ENCODE measurements around the gene ACSF2. TPM values are rescaled to one million over a fixed set of nuclear protein-coding genes. Genes with fewer than 3 reads are reported as not detected.
A peak's percentile ranks its signal among the peaks of the same experiment; 100 is the strongest.
"Not testable (repeated sequence)": the region's sequence is repeated elsewhere in the genome, so short reads cannot be mapped to it uniquely, and the experiment has no call there.

ACSF2 gene, protein sequence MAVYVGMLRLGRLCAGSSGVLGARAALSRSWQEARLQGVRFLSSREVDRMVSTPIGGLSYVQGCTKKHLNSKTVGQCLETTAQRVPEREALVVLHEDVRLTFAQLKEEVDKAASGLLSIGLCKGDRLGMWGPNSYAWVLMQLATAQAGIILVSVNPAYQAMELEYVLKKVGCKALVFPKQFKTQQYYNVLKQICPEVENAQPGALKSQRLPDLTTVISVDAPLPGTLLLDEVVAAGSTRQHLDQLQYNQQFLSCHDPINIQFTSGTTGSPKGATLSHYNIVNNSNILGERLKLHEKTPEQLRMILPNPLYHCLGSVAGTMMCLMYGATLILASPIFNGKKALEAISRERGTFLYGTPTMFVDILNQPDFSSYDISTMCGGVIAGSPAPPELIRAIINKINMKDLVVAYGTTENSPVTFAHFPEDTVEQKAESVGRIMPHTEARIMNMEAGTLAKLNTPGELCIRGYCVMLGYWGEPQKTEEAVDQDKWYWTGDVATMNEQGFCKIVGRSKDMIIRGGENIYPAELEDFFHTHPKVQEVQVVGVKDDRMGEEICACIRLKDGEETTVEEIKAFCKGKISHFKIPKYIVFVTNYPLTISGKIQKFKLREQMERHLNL
- total RNA-seq, result 56.1 TPM

DNA sequence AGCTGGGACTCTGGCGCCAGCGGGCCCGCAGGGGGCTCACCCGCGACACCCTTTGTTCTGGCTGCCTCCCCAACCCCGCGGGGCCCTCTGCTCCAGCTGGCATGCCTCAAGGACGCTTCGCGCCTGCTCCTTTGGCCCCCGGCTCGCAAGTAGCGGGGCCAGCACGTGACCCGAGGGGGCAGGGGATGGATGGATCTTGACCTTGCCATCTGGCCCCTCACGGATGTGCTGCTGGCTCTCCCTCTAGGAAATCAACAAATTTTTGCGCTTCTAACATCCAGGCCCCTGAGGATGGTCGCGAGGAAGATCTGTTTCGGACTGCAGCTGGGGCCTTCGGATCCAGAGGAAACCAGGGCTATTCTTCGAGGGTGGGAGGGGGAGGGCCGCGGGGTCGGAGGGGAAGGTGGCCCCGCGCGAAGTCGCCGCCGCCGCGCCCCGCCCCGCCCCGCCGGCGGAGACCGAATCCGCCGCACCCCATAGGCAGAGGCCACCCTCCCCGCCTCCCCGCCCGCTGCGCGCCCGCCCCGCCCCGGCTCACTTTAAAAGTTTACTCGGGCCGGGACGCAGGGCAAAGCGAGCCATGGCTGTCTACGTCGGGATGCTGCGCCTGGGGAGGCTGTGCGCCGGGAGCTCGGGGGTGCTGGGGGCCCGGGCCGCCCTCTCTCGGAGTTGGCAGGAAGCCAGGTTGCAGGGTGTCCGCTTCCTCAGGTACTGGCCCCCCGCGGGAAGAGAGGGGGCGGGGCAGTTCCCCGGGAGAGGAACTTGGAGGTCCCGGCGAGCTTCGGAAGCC, at the start of gene ACSF2:
ACSF2 (plus strand) TSS at position 537 of the 790 bp plus-strand sequence; CDS start at position 581, 44 bp downstream.
- ATAC-seq, result peak; percentile 86
- peak; percentile 84 for DNase-seq (ENCODE audit: low spot score)

DNA sequence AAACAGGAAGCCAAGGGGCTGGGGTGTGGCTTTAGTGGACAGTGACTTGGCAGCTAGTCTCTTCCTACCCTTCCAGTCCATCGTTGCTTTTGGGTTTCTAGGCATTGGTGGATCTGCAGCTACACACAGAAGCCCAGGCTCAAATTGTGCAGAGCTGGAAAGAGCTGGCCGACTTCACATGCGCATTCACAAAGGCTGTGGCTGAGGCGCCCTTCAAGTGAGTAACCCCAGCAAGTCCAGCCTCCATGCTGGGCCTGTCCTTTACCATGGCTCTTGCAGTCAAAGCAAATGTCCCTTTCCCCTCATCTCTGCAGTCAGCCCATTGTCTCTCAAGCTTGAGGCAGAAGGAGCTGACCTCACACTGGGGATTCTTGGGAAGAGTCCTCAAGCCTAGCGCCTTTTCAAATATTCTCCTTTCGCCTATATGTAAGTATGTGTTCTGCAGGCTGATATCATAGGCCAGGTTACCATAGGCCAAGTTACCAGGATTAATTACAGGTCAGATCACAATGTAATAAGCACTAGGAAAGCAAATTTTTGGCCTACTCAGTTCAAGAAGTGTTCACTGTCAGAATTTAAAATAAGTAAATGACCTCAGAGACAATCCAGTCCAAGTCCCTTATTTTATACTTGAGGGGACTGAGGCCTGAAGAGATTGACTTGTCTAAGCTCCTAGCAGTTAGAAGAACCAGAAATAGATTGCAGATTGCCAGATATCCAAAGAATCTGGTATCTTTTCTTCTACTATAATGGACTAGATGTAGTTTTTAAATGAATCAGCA, 46.5 kb upstream of the ACSF2 start:
- DNase-seq (ENCODE audit: low spot score) (no peak), ATAC-seq (no peak)

DNA sequence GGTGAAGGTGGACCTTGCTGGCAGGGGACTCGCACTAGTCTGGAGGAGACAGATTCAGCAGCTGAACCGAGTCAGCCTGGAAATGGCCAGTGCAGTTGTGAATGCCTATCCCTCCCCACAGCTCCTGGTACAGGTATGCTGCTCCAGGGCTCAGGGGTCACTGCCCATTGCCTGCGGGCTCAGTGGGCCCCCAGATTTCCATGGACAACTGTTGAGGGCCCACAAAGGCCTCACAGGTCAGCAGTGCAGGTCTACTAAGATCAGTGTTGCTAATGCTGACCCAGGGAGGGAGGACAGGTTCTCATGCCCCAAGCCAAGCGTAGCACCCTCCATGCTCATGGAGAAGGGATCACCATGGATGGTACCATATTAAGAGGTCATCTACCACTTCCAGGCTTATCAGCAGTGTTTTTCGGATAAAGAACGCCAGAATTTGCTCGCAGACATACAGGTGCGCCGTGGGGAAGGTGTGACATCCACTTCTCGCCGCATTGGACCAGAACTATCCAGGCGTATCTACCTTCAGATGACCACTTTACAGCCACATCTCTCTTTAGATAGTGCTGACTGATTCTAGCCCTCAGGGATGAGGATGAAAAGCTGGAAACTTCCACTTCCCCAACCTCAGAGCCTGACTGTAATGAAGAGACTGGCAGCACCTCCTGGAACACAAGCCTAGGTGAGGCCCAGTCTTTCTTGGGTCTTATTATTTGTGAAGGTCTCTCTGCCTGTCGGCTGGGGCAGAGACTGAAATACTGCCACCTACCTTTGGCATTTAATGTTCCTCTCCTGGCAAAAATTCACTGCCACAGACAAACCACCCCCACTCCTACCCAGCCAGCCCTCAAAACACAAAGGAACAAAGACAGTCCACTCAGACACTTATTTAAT, 45.4 kb upstream of the ACSF2 start:
- DNase-seq (ENCODE audit: low spot score), result no peak
- ATAC-seq, result peak; percentile 51

DNA sequence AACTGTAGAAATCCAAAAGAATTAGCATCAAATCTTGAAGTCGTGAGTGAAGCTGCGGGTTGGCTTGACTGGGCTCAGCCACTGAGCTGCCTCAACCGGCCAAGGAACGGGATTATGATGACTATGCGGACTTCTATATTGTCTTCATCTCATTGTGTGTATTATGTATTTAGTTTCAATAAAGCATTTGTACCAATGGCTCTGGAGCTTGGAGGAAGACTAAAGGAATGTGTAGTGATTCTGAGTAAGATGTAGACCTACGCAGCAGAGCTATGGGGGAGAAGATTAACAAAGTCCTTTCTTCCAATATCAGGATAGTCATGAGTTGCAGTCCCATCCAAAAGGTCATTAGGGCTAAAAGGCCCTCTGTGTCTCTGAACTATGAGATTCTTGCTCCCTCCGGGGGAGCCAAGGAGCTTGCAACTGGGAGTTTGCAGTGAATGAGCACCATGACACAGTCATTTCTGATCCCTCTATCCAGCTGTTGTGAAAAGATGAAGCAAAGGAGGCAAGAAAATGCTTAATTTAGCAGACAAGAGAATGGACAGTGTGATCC, 44.7 kb upstream of the ACSF2 start:
- DNase-seq (ENCODE audit: low spot score) (no peak), ATAC-seq (no peak)

DNA sequence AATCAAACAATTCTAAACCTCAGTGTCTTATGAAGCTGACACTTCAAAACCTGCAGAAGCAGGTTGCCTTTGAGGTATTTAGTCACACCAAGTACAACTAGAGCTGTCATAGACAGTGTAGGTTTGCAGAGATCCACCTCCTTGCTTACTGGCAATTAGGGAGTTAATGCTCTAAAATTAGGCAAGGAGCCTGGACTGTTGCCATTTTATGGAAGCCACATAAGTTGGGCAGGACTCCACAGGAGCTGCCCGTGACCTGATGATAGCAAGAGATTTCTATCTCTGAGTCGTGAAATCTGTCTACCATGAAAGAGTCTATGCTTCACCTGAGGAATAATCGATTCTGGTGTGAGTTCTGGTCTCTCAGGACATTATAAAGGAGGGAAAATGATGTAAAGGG, 44.1 kb upstream of the ACSF2 start:
- DNase-seq (ENCODE audit: low spot score) (no peak), ATAC-seq (no peak)

DNA sequence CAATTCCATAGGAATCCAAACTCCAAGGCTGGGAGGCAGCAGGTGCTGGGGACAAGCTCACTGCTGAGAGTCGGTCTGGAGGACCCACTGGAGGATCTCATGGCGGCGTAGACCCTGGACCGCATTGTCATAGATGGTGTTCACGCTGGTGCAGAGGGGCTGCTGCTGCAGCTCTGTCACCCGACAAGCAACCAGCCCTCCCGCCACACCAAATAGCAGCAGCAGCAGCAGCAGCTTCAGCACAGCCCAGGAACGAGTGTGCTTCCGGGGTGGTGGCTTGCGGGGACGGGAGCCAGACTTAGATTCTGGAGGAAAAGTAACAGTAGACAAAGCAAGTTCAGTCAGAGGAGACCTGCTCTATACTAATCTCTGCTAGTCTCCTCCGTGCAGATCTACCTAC, 43.1 kb upstream of the ACSF2 start:
- DNase-seq (ENCODE audit: low spot score) (no peak), ATAC-seq (no peak)

DNA sequence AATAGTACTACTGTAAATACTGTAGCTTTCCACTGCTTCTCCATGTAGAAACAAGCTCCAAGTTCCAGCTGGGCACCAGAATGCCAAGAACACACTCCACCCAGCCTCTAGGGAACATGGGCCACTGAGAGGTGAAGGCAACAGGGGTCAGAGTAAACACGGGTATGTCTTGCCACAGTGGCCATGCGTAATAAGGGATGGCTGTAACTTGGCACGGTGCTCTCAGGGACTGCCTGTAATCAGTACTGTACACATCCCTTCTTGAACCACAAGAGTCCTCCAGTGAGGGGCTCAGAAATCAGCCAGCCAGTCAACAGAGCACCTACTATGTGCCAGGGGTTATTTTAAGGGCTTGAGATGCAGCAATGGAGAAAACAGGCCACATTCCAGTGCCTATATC, 39.5 kb upstream of the ACSF2 start:
- DNase-seq (ENCODE audit: low spot score) (no peak), ATAC-seq (peak; percentile 19)

DNA sequence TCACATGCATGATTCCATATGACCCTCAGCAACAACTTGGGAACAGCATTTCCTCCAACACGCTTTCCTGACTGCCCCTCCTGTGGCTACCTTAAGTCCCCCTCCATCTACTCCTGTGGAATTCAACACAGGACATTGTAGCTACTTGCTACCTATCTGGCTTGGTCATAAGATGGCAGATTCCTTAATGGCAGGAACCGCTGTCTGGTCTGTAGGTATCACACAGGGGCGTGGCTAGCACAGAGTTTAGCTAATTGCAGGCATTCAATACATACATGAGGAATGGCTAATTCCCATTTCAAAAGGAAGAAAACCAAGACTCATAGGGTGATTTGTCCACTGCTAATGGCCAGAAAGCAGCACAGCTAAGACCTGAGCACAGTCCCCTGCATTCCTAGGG, 37.3 kb upstream of the ACSF2 start:
- no peak for DNase-seq (ENCODE audit: low spot score)
- ATAC-seq, result no peak

DNA sequence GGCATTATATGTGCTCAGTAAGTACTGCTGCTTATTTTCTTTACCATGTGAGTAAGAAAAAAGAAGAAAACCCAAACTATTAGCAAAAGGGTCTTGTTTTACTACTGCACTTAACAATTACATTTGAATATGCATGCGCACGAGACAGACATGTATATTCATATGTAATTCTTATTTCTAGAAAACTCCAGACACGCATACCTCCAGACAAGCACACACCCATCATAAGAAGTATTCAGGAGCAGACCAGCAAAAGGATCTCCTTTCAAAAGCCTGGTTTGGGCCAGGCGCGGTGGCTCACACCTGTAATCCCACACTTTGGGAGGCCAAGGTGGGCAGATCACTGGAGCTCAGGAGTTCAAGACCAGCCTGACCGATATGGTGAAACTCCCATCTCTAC, 36.5 kb upstream of the ACSF2 start:
- DNase-seq (ENCODE audit: low spot score) (no peak), ATAC-seq (no peak)

DNA sequence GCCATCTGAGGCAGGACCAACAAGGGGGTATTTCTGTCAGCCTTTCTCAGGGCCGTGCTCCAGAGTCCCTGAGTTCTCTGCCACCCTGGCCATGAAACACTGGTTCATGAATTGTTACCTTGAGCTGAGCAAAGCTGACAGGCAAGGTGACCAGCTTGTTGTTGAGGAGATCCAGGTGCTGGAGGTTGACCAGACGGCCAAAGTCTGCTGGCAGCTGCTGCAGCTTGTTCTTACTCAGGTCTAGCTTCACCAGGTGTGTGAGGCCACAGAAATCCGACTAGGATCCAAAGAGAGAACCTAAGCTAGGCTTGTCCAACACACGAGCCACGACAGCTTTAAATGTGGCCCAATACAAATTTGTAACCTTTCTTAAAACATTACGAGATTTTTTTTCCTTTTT, 33.4 kb upstream of the ACSF2 start:
- DNase-seq (ENCODE audit: low spot score) (no peak), ATAC-seq (peak; percentile 18)

DNA sequence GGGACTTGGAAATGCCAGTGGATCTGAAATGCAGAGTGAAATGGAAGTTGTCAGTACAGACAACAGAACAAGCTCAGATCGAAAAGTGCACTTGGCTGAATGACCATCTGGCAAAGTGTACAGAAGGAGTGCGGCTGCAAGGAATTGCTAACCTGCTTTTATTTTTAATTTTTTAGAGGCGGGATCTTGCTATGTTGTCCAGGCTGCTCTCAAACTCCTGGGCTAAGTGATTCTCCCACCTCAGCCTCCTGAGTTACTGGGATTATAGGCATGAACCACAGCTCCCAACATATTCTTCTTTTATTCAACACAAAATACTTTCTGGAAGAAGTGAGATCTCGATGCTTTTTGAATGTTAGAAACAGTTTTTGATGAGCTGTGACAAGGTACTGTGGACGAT, 32.3 kb upstream of the ACSF2 start:
- ATAC-seq (no peak), DNase-seq (ENCODE audit: low spot score) (no peak)

DNA sequence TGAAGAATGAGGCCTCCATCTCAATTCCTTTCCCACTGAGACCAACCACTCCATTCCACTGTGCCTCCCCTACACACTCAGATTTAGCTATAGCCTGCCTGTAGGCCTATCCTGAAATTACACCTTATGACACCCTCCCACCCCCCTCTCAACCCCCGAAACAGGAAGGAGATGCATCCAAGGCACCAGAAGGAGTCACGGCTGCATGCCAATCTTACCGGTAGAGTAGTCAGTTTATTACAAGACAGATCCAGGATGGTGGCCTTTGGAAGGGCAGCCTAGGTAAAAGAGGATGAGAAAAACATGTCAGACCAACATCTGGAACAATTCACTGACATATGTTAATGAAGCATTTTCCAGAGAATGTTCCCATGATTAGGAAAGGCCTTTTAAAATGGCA, 31.3 kb upstream of the ACSF2 start:
- no peak for DNase-seq (ENCODE audit: low spot score)
- no peak for ATAC-seq

DNA sequence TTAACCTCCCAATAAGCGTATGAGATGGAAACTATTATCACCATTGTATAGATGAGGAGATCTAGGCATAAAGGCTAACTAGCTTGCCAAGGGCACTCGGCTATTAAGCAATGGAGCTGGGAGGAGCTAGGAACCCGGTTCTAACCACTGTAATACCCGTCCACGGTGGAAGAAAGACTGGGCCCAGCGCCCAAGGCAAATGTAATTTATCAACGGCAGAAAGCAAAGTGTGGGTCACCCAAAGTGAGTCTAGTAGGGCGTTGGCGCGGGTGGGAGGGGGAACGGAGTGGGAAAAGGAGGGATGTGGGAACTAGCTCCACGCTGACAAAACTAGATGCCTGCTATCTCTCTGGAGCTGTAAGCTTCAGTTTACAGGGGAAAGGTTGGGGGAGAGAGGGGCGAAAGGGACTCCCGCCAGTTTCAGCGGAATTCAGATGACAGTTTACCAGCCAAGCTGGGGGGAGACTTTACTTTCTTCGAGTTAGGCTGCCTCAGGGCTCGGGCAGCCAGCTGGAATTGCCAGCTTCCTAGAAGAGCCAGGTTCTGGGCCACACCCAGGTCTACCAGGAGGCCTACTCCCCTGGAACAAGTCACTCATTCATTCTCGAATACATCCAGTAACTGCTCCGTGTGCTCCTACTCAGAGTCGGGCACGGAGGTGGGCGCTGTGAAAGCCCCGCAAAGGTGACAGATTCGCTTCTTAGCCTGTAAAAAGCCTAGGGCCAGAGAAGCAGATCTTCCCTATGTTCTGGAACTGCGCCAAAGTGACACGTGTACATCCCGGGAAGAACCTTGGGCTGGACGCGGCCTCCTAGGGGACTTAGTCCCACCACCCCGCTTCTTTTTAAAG, 29.5 kb upstream of the ACSF2 start:
- peak; percentile 71 for ATAC-seq
- peak; percentile 66 for DNase-seq (ENCODE audit: low spot score)

DNA sequence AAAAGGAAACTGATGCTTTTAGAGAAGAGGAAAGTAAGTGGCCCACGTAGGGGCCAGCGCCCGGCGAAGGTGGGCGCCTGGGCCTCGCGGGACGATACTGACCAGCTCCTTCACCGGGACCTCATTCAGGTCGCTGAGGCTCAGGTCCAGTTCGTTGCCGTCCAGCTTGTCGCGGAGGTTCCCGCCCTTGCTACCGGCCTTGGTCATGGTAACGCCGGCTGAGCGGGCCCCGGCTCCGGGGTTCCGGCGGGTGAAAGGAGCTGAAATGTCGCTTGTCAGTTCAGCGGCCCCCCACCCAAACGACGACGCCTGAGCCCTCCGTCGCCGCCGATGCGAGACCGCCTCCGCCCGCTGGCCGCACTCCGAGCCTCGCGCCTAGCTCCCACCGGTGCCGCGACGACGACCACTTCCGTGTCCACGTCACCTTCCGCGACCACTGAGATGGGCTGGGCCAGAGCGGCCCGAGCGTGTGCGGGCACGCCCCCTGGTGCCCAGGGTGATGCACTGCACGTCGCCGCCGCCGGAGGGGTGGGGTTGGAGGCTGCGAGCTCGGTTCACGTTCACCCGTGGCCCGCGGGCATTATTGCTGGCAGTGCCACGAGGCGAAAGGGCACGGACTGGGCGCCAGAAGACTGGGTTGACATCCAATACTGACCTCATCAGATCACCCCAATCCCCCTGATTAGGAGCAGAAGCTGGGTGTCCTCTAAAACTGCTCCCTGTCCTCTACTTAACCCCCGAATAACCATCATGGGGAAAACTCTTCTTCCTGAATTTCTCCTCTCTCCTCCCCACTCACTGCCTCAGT, 28.7 kb upstream of the ACSF2 start, which contains the start of gene LRRC59:
LRRC59 (minus strand) TSS at position 413 of the 808 bp plus-strand sequence; CDS start at position 207, 206 bp downstream.
- peak; percentile 95 for ATAC-seq
- peak; percentile 87 for DNase-seq (ENCODE audit: low spot score)

DNA sequence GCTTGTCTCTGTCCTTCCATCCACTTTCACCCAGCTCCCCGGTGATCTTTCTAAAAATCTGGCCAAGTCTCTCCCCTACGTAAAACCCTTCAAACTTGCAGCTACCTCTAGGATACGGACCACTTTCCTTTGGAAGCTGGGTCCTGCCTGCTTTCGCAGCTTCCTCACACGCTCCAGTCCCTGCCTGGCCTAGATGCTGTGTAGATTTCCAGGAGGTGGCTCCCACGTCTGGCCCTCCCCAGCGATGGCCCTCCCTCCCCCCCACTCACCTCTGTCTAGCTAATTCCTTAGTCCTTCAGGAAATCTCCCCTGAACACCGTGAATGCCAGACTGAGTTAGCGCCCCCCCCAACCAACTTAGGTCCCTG, 28.1 kb upstream of the ACSF2 start:
- DNase-seq (ENCODE audit: low spot score), result no peak
- no peak for ATAC-seq

DNA sequence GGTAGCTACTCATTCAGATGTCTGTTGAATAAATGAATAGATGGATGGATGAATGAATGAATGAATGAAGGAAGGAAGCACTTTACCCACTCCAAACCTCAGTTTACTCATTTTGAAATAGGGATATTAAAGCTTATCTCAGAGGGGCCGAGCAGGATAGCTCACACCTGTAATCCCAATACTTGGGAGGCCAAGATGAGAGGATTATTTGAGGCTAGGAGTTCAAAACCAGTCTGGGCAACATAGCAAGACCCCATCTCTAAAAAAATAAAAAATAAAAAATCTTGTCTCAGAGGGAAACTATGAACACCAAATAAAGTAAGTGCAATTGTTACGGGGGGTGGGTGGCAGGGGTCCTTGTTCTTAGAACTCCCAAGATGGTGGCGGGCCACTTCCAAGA, 27.3 kb upstream of the ACSF2 start:
- ATAC-seq; DNase-seq (ENCODE audit: low spot score): not testable (repeated sequence)

DNA sequence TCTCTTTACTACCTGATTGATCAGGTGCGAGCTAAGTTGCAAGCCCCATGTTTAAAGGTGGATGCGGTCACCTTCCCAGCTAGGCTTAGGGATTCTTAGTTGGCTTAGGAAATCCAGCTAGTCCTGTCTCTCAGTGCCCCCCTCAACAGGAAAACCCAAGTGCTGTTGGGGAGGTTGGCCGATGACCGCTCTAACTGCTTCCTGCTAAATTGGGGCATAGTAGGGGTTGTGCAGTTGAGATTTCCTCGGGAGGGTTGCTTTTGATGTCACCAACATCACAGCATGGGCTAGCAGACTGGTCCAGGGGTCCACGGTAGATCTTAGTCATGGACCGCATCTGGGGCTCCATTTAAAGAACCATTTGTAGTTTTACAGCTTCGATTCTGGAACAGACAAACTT, 26.4 kb upstream of the ACSF2 start:
- ATAC-seq; DNase-seq (ENCODE audit: low spot score): not testable (repeated sequence)

DNA sequence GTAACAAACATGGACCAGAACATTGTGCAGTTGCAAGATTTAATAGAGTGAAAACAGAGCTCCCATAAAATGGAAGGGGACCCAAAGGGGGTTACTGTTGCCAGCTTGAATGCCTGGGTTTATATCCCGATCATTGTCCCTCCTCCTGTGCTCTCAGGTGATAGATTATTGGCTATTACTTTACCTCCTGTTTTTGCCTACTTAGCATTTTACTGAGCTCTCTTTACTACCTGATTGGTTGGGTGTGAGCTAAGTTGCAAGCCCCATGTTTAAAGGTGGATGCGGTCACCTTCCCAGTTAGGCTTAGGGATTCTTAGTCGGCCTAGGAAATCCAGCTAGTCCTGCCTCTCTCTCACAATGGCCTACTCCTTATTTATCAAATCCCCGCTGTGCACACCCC, 20.7 kb upstream of the ACSF2 start:
- not testable (repeated sequence) for DNase-seq (ENCODE audit: low spot score); ATAC-seq

Measured in left lobe of liver (tissue), 2 donors.